ENCODE results near the gene FAM89B.

FAM89B gene

GRCh38 chr11:65525546-65526480 lies 46.5 kb upstream of the FAM89B start:
- no peaks in the 10 kb centered on the region for H3K4me1 ChIP-seq (ENCODE audit: control insufficient read depth, low read depth, low read length)
- no peaks in the 10 kb centered on the region for H3K27me3 ChIP-seq (ENCODE audit: insufficient read depth, low read length, poor library complexity)
- H3K79me2 ChIP-seq (ENCODE audit: control insufficient read depth, insufficient read depth, low read length) = peaks cover 5% of the 10 kb centered on the region
- peak overlapping the region; percentile 87 for H3K4me3 ChIP-seq (ENCODE audit: low read length)
- peak overlapping the region; percentile 91 for H3K56ac ChIP-seq (ENCODE audit: low read length)
- no peak overlapping the region for H2BK5ac ChIP-seq (ENCODE audit: low read length)
- peak overlapping the region; percentile 60 for H3K4me2 ChIP-seq (ENCODE audit: low read length)
- no peak overlapping the region for H3K4ac ChIP-seq (ENCODE audit: low read depth, low read length)
- H4K5ac ChIP-seq (ENCODE audit: low read length) = no peak overlapping the region
- peaks cover 10% of the 10 kb centered on the region for H3K79me1 ChIP-seq (ENCODE audit: low read length)
- H2AK5ac ChIP-seq (ENCODE audit: low read length) = peak overlapping the region; percentile 28
- H3K9ac ChIP-seq (ENCODE audit: low read length) = peak overlapping the region; percentile 84
- no peak overlapping the region for H4K8ac ChIP-seq (ENCODE audit: low read depth, low read length)
- no CpG with 5 or more reads among the region's 31 CpGs for WGBS (ENCODE audit: extremely low coverage, insufficient coverage, low lambda C conversion rate)
- peak overlapping the region; percentile 7 for H3K23ac ChIP-seq (ENCODE audit: low read length)
- DNase-seq = no peak
- H3K36me3 ChIP-seq (ENCODE audit: control insufficient read depth, insufficient read depth, low read length) = peaks cover 2% of the 10 kb centered on the region
- peak overlapping the region; percentile 72 for H3K18ac ChIP-seq (ENCODE audit: low read length)
- no peak overlapping the region for H2BK15ac ChIP-seq (replicated peaks; ENCODE audit: low read depth)
- no peak overlapping the region for H2BK120ac ChIP-seq (ENCODE audit: low read depth, low read length)
- H3K27ac ChIP-seq (ENCODE audit: low read depth, low read length) = no peak overlapping the region

- Histone ChIP-seq H3K36me3 (ENCODE audit: control insufficient read depth, insufficient read depth, low read length) (peaks cover 6% of the 10 kb centered on the region), H4K8ac (ENCODE audit: low read depth, low read length) (no peak overlapping the region), H3K18ac (ENCODE audit: low read length) (no peak overlapping the region), H2BK15ac (replicated peaks; ENCODE audit: low read depth) (no peak overlapping the region), H3K4me1 (ENCODE audit: control insufficient read depth, low read depth, low read length) (no peaks in the 10 kb centered on the region), H3K27me3 (ENCODE audit: insufficient read depth, low read length, poor library complexity) (no peaks in the 10 kb centered on the region), H3K4me3 (ENCODE audit: low read length) (no peak overlapping the region), H3K79me1 (ENCODE audit: low read length) (peaks cover 10% of the 10 kb centered on the region), H2BK5ac (ENCODE audit: low read length) (no peak overlapping the region), H3K79me2 (ENCODE audit: control insufficient read depth, insufficient read depth, low read length) (peaks cover 5% of the 10 kb centered on the region), H3K27ac (ENCODE audit: low read depth, low read length) (no peak overlapping the region), H4K5ac (ENCODE audit: low read length) (no peak overlapping the region), H3K4ac (ENCODE audit: low read depth, low read length) (no peak overlapping the region), H3K4me2 (ENCODE audit: low read length) (no peak overlapping the region), H2BK120ac (ENCODE audit: low read depth, low read length) (no peak overlapping the region), H2AK5ac (ENCODE audit: low read length) (no peak overlapping the region), H3K9ac (ENCODE audit: low read length) (no peak overlapping the region), H3K23ac (ENCODE audit: low read length) (no peak overlapping the region), H3K56ac (ENCODE audit: low read length) (no peak overlapping the region)
- DNase-seq = no peak
- WGBS (ENCODE audit: extremely low coverage, insufficient coverage, low lambda C conversion rate) = no CpG with 5 or more reads among the region's 8 CpGs
These were observed 45.6 kb upstream of the FAM89B start for GRCh38 chr11:65526744-65527143.

DNA sequence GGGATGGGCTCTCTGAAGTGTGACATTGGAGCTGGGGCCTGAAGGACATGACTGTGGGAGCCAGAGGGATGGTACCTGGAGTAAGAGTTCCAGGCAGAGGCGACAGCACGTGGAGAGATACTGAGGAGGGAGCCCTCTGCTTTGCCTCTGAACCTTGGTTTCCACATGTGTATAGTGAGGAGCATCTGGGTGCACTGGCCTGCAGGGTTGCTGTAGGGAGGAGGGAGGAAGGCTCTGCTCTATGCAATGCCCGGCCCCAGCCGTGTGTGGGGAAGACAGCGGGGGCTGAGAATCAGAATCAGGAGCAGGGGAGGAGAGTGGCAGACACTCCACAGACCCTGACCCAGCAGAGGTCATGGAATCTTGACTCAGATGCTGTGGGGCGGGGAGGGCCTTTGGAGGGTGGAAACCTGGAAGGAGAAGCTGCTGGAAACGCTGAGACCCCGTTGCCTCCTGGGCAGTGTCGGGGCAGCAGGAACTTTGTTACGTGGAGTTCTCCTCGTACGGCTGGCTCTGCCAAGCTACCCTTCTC lies 43.5 kb upstream of the FAM89B start:
- Histone ChIP-seq H2BK5ac (ENCODE audit: low read length) (no peak overlapping the region), H2BK120ac (ENCODE audit: low read depth, low read length) (no peak overlapping the region), H4K8ac (ENCODE audit: low read depth, low read length) (no peak overlapping the region), H3K27ac (ENCODE audit: low read depth, low read length) (no peak overlapping the region), H4K5ac (ENCODE audit: low read length) (no peak overlapping the region), H3K18ac (ENCODE audit: low read length) (no peak overlapping the region), H3K4ac (ENCODE audit: low read depth, low read length) (no peak overlapping the region), H3K4me3 (ENCODE audit: low read length) (no peak overlapping the region), H3K4me2 (ENCODE audit: low read length) (no peak overlapping the region), H3K27me3 (ENCODE audit: insufficient read depth, low read length, poor library complexity) (no peaks in the 10 kb centered on the region), H3K4me1 (ENCODE audit: control insufficient read depth, low read depth, low read length) (no peaks in the 10 kb centered on the region), H3K36me3 (ENCODE audit: control insufficient read depth, insufficient read depth, low read length) (peaks cover 12% of the 10 kb centered on the region), H3K79me1 (ENCODE audit: low read length) (peaks cover 10% of the 10 kb centered on the region), H2BK15ac (replicated peaks; ENCODE audit: low read depth) (no peak overlapping the region), H3K79me2 (ENCODE audit: control insufficient read depth, insufficient read depth, low read length) (peaks cover 5% of the 10 kb centered on the region), H3K9ac (ENCODE audit: low read length) (no peak overlapping the region), H3K23ac (ENCODE audit: low read length) (no peak overlapping the region), H2AK5ac (ENCODE audit: low read length) (no peak overlapping the region), H3K56ac (ENCODE audit: low read length) (no peak overlapping the region)
- DNase-seq = no peak
- no CpG with 5 or more reads among the region's 12 CpGs for WGBS (ENCODE audit: extremely low coverage, insufficient coverage, low lambda C conversion rate)

GRCh38 chr11:65529475-65530156 lies 42.7 kb upstream of the FAM89B start:
- H3K27me3 ChIP-seq (ENCODE audit: insufficient read depth, low read length, poor library complexity) = no peaks in the 10 kb centered on the region
- H3K4me3 ChIP-seq (ENCODE audit: low read length) = no peak overlapping the region
- no peak overlapping the region for H2BK120ac ChIP-seq (ENCODE audit: low read depth, low read length)
- no peak overlapping the region for H3K56ac ChIP-seq (ENCODE audit: low read length)
- no peak overlapping the region for H2AK5ac ChIP-seq (ENCODE audit: low read length)
- H3K9ac ChIP-seq (ENCODE audit: low read length) = no peak overlapping the region
- DNase-seq = no peak
- no CpG with 5 or more reads among the region's 10 CpGs for WGBS (ENCODE audit: extremely low coverage, insufficient coverage, low lambda C conversion rate)
- no peak overlapping the region for H3K18ac ChIP-seq (ENCODE audit: low read length)
- H4K5ac ChIP-seq (ENCODE audit: low read length) = no peak overlapping the region
- H2BK5ac ChIP-seq (ENCODE audit: low read length) = no peak overlapping the region
- no peak overlapping the region for H2BK15ac ChIP-seq (replicated peaks; ENCODE audit: low read depth)
- H3K4me1 ChIP-seq (ENCODE audit: control insufficient read depth, low read depth, low read length) = no peaks in the 10 kb centered on the region
- no peak overlapping the region for H3K23ac ChIP-seq (ENCODE audit: low read length)
- H3K27ac ChIP-seq (ENCODE audit: low read depth, low read length) = no peak overlapping the region
- H3K4me2 ChIP-seq (ENCODE audit: low read length) = no peak overlapping the region
- H3K79me2 ChIP-seq (ENCODE audit: control insufficient read depth, insufficient read depth, low read length) = peaks cover 5% of the 10 kb centered on the region
- no peak overlapping the region for H4K8ac ChIP-seq (ENCODE audit: low read depth, low read length)
- peaks cover 12% of the 10 kb centered on the region for H3K36me3 ChIP-seq (ENCODE audit: control insufficient read depth, insufficient read depth, low read length)
- H3K4ac ChIP-seq (ENCODE audit: low read depth, low read length) = no peak overlapping the region
- H3K79me1 ChIP-seq (ENCODE audit: low read length) = peaks cover 10% of the 10 kb centered on the region

GRCh38 chr11:65530157-65530496 lies 42.2 kb upstream of the FAM89B start:
- H3K23ac ChIP-seq (ENCODE audit: low read length) = no peak overlapping the region
- WGBS (ENCODE audit: extremely low coverage, insufficient coverage, low lambda C conversion rate) = no CpG with 5 or more reads among the region's 5 CpGs
- H3K79me2 ChIP-seq (ENCODE audit: control insufficient read depth, insufficient read depth, low read length) = peaks cover 5% of the 10 kb centered on the region
- H4K5ac ChIP-seq (ENCODE audit: low read length) = no peak overlapping the region
- no peak overlapping the region for H3K4me2 ChIP-seq (ENCODE audit: low read length)
- H3K18ac ChIP-seq (ENCODE audit: low read length) = no peak overlapping the region
- H3K27me3 ChIP-seq (ENCODE audit: insufficient read depth, low read length, poor library complexity) = no peaks in the 10 kb centered on the region
- no peak overlapping the region for H3K56ac ChIP-seq (ENCODE audit: low read length)
- DNase-seq = peak; percentile 68
- H2AK5ac ChIP-seq (ENCODE audit: low read length) = no peak overlapping the region
- H3K27ac ChIP-seq (ENCODE audit: low read depth, low read length) = no peak overlapping the region
- H2BK15ac ChIP-seq (replicated peaks; ENCODE audit: low read depth) = no peak overlapping the region
- no peak overlapping the region for H3K9ac ChIP-seq (ENCODE audit: low read length)
- H2BK120ac ChIP-seq (ENCODE audit: low read depth, low read length) = no peak overlapping the region
- H3K4ac ChIP-seq (ENCODE audit: low read depth, low read length) = no peak overlapping the region
- H3K4me1 ChIP-seq (ENCODE audit: control insufficient read depth, low read depth, low read length) = no peaks in the 10 kb centered on the region
- peaks cover 12% of the 10 kb centered on the region for H3K36me3 ChIP-seq (ENCODE audit: control insufficient read depth, insufficient read depth, low read length)
- H3K4me3 ChIP-seq (ENCODE audit: low read length) = no peak overlapping the region
- no peak overlapping the region for H2BK5ac ChIP-seq (ENCODE audit: low read length)
- H3K79me1 ChIP-seq (ENCODE audit: low read length) = peaks cover 10% of the 10 kb centered on the region
- no peak overlapping the region for H4K8ac ChIP-seq (ENCODE audit: low read depth, low read length)
